Femur (tissue), 1 donor: ENCODE results near the gene FOXN4.
A peak's percentile ranks its signal among the peaks of the same experiment; 100 is the strongest.

Experiments
- DNase-seq: peaks from one replicate; pipeline ENCODE4 v3.0.0-alpha.2; 2017

Gene FOXN4

GRCh38 chr12:109305547-109305946 is 3.5 kb downstream of the FOXN4 start:
- DNase-seq: no peak

- DNase-seq: no peak
These were observed 4.6 kb downstream of the FOXN4 start for GRCh38 chr12:109304485-109304884.

GRCh38 chr12:109302770-109303169 is 6.3 kb downstream of the FOXN4 start:
- no peak for DNase-seq

- DNase-seq: no peak
These were observed 6.7 kb downstream of the FOXN4 start for GRCh38 chr12:109302358-109302757.

- DNase-seq: no peak
These were observed 7.4 kb downstream of the FOXN4 start for GRCh38 chr12:109301643-109302168.

GRCh38 chr12:109299849-109300248 is 9.2 kb downstream of the FOXN4 start:
- no peak for DNase-seq

GRCh38 chr12:109296431-109296830 is 12.7 kb downstream of the FOXN4 start:
- DNase-seq: no peak

GRCh38 chr12:109295764-109296425 is 13.2 kb downstream of the FOXN4 start:
- no peak for DNase-seq

- no peak for DNase-seq
These were observed 14.7 kb downstream of the FOXN4 start for GRCh38 chr12:109294286-109294796.

GRCh38 chr12:109293106-109293505 is 16.0 kb downstream of the FOXN4 start:
- DNase-seq: no peak

GRCh38 chr12:109292342-109292711 is 16.8 kb downstream of the FOXN4 start:
- DNase-seq: no peak

- DNase-seq: peak; percentile 88
These were observed 17.4 kb downstream of the FOXN4 start for GRCh38 chr12:109291521-109292341.

- DNase-seq: no peak
These were observed 18.0 kb downstream of the FOXN4 start for GRCh38 chr12:109291117-109291516.

- DNase-seq: no peak
These were observed 19.0 kb downstream of the FOXN4 start for GRCh38 chr12:109290061-109290460.

- DNase-seq: no peak
These were observed 19.5 kb downstream of the FOXN4 start for GRCh38 chr12:109289551-109289950.

- no peak for DNase-seq
These were observed 20.1 kb downstream of the FOXN4 start for GRCh38 chr12:109289004-109289403.

GRCh38 chr12:109288571-109288970 is 20.5 kb downstream of the FOXN4 start:
- no peak for DNase-seq

GRCh38 chr12:109287811-109288469 is 21.1 kb downstream of the FOXN4 start:
- no peak for DNase-seq

- DNase-seq: no peak
These were observed 21.9 kb downstream of the FOXN4 start for GRCh38 chr12:109287181-109287580.

GRCh38 chr12:109286652-109287051 is 22.4 kb downstream of the FOXN4 start:
- no peak for DNase-seq

- DNase-seq: no peak
These were observed 22.8 kb downstream of the FOXN4 start for GRCh38 chr12:109286252-109286651.

GRCh38 chr12:109284392-109284791 is 24.7 kb downstream of the FOXN4 start:
- no peak for DNase-seq

GRCh38 chr12:109281452-109281851 is 27.6 kb downstream of the FOXN4 start:
- DNase-seq: no peak
